HCT116 (cell line): ENCODE measurements around the gene TMIE.

ENCODE experiments used
- CEBPB ChIP-seq: IDR thresholded peaks from 2 replicates; pipeline ENCODE4 v1.6.1; 2012; ENCODE audit warnings: low read depth
- ELF1 ChIP-seq: IDR thresholded peaks from 2 replicates; pipeline ENCODE4 v1.6.1; 2012; ENCODE audit warnings: low read depth, borderline replicate concordance
- JUND ChIP-seq: IDR thresholded peaks from 2 replicates; pipeline ENCODE4 v1.6.1; 2012
- MAX ChIP-seq: IDR thresholded peaks from 2 replicates; pipeline ENCODE4 v1.6.1; 2012
- POLR2A ChIP-seq: IDR thresholded peaks from 2 replicates; pipeline ENCODE4 v1.7.0; 2011; ENCODE audit warnings: borderline replicate concordance; ENCODE audit not compliant: insufficient read depth, insufficient read length; ENCODE audit errors: extremely low read depth
- POLR2AphosphoS5 ChIP-seq: IDR thresholded peaks from 2 replicates; pipeline ENCODE4 v1.6.1; 2011; ENCODE audit warnings: mild to moderate bottlenecking, low read depth, low read length, moderate library complexity
- RAD21 ChIP-seq: IDR thresholded peaks from 2 replicates; pipeline ENCODE4 v1.6.1; 2012; ENCODE audit warnings: low read depth, mild to moderate bottlenecking
- SRF ChIP-seq: IDR thresholded peaks from 2 replicates; pipeline ENCODE4 v1.6.1; 2012; ENCODE audit warnings: low read depth
- ZBTB33 ChIP-seq: IDR thresholded peaks from 2 replicates; pipeline ENCODE4 v1.6.1; 2011; ENCODE audit warnings: mild to moderate bottlenecking, low read length, moderate library complexity; ENCODE audit not compliant: insufficient replicate concordance; ENCODE audit errors: extremely low read depth
- TF ChIP-seq, protein P1 (sequence below), 3 experiments: fragments of 200-600 bp in 1 of 3; sonication (generic) in 1 of 3; IDR thresholded peaks in 2 of 3; conservative IDR thresholded peaks in 1 of 3; 2 replicates each; pipeline ENCODE4 v1.5.1; 2012 to 2017; ENCODE audit warnings: low read depth in 2 of 3, low read length in 2 of 3, antibody characterized with exemption in 1 of 3, borderline replicate concordance in 1 of 3, control low read depth in 1 of 3, mild to moderate bottlenecking in 1 of 3, mixed read lengths in 1 of 3, mixed run types in 1 of 3, moderate library complexity in 1 of 3; ENCODE audit not compliant: insufficient read depth in 1 of 3

DNA sequence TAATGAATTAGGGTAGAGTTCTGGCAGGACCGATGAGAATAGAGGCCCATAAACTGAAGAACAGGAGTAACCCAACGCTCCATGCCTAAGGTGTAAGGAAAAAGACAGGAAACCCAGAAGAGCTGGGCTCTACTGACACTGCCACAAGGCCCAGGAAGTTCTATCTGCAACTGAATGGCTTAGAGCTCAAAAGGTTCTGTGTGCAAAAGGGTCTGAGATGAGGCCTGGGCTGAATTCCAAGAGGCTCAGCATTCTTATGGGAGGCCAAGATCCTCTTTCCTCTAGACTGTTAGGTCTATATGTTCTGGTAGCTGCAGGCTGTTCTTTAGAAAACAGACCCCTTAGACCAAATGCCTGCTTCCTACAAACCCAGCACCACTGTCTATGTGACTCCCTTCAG is 47.0 kb downstream of the TMIE start:
- TF ChIP-seq POLR2A (no peak), MAX (no peak), RAD21 (no peak), SRF (no peak), ZBTB33 (no peak), JUND (no peak), POLR2AphosphoS5 (no peak), CEBPB (no peak), ELF1 (no peak)
- TF ChIP-seq, protein P1, sequence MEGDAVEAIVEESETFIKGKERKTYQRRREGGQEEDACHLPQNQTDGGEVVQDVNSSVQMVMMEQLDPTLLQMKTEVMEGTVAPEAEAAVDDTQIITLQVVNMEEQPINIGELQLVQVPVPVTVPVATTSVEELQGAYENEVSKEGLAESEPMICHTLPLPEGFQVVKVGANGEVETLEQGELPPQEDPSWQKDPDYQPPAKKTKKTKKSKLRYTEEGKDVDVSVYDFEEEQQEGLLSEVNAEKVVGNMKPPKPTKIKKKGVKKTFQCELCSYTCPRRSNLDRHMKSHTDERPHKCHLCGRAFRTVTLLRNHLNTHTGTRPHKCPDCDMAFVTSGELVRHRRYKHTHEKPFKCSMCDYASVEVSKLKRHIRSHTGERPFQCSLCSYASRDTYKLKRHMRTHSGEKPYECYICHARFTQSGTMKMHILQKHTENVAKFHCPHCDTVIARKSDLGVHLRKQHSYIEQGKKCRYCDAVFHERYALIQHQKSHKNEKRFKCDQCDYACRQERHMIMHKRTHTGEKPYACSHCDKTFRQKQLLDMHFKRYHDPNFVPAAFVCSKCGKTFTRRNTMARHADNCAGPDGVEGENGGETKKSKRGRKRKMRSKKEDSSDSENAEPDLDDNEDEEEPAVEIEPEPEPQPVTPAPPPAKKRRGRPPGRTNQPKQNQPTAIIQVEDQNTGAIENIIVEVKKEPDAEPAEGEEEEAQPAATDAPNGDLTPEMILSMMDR (IDR thresholded peaks at IDR 0.05 in 2 of 3, conservative IDR thresholded peaks at IDR 0.05 in 1 of 3; ENCODE audit: borderline replicate concordance in 1 of 3, insufficient read depth in 1 of 3, low read depth in 2 of 3, low read length in 2 of 3), result no peak
